D341Med (cell line): ENCODE results near the gene NFKBIL1.

Source experiments
- DNase-seq: peaks from one replicate; pipeline ENCODE4 v3.0.0; 2012; ENCODE audit warnings: low spot score

NFKBIL1 gene

GRCh38 chr6:31559958-31560696 lies 12.7 kb downstream of the NFKBIL1 start:
- DNase-seq, result no peak

DNA sequence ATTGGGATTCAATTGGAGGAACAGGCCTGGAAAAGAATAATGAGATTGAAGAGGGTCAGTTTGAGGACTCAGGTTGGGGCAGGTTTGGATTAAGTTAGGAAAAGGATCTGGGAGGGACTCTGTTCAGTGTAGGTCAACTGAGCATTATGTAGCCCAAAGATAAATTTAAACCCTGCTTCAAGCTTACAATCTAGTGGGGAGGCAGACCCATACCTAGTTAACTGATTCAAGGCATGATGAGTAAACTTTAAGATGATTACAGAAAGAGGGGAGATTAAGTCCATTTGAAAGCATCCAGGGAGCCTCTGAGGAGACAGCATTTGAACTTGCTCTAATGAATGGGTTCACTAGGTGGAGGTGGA lies 13.3 kb downstream of the NFKBIL1 start:
- no peak for DNase-seq

DNA sequence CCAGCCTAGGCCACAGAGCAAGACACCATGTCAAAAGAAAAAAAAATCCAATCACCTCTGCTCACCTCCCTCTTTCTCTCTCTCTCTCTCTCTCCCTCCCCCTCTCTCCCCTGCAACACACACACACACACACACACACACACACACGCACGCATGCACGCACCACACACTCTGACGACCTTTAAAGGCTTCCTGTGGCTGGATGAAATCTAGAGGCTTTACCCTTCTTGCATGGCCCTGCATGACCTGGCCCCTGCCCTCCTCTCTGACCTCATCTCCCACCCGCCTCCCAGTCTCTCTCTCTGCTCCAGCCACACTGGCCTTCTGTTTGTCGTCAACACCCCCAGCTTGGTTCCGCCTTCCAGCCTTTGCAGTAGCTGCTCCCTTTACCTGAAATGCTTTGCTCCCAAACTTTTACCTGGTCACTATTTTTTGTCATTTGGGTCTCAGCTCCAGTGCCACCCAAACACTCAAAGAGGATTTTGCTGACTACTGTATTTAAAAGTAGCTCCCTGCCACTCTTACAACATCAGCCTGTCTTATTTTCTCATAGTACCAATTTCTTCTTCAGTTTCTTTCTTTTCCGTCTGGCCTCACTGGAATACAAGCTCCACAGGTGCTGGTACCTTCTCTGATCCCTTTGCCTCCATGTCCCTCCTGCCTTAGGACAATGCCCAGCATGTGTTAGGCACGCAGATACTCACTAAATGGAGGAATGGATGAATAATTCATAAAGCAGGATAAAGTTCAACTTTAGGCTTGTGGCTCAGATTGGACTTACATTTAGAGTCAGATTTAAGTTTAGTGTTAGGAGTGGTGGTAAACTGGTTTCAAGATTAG lies 20.3 kb downstream of the NFKBIL1 start:
- DNase-seq, result no peak

GRCh38 chr6:31568537-31568961 lies 21.1 kb downstream of the NFKBIL1 start:
- no peak for DNase-seq

DNA sequence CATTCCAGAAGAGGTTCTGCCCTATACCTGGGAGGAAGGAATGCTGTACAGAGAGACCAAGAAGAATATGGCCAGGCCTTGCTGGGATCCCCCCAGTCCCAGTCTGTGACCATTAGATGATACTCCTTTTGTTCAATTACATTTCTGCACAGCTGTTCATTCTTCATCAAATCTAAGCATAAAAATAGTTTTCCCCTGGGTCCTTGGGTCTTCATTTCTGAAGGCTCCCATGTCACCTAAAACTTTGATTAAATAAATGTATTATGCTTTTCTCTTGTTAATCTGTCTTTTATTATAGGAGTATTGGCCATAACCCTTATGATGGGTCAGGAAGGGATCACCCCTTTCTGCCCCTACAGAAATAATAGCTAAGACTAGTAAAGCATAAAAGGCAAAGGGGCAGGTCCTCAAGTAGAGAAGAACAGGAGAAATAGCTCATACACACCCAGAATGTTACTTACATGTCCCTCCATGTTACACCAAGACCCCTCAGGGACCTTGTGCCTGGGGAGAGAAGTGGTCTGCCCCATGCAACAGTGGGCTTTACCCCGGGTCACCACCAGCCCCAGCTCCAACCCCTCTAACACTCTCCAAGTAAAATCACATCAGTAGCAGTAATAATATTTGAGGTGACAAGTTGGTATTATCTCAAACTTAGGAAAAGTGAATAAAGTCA lies 22.6 kb downstream of the NFKBIL1 start:
- no peak for DNase-seq

GRCh38 chr6:31572041-31572911 lies 24.9 kb downstream of the NFKBIL1 start, which contains the start of gene LTA:
Gene LTA, plus strand, starts transcription at chr6:31572289. Its CDS starts 454 bp downstream, at chr6:31572743.
- DNase-seq, result no peak

- DNase-seq, result no peak
Observed at GRCh38 chr6:31573239-31574105, 26.1 kb downstream of the NFKBIL1 start.

DNA sequence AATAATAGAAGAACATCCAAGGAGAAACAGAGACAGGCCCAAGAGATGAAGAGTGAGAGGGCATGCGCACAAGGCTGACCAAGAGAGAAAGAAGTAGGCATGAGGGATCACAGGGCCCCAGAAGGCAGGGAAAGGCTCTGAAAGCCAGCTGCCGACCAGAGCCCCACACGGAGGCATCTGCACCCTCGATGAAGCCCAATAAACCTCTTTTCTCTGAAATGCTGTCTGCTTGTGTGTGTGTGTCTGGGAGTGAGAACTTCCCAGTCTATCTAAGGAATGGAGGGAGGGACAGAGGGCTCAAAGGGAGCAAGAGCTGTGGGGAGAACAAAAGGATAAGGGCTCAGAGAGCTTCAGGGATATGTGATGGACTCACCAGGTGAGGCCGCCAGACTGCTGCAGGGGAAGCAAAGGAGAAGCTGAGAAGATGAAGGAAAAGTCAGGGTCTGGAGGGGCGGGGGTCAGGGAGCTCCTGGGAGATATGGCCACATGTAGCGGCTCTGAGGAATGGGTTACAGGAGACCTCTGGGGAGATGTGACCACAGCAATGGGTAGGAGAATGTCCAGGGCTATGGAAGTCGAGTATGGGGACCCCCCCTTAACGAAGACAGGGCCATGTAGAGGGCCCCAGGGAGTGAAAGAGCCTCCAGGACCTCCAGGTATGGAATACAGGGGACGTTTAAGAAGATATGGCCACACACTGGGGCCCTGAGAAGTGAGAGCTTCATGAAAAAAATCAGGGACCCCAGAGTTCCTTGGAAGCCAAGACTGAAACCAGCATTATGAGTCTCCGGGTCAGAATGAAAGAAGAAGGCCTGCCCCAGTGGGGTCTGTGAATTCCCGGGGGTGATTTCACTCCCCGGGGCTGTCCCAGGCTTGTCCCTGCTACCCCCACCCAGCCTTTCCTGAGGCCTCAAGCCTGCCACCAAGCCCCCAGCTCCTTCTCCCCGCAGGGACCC lies 27.0 kb downstream of the NFKBIL1 start:
- DNase-seq, result no peak

DNA sequence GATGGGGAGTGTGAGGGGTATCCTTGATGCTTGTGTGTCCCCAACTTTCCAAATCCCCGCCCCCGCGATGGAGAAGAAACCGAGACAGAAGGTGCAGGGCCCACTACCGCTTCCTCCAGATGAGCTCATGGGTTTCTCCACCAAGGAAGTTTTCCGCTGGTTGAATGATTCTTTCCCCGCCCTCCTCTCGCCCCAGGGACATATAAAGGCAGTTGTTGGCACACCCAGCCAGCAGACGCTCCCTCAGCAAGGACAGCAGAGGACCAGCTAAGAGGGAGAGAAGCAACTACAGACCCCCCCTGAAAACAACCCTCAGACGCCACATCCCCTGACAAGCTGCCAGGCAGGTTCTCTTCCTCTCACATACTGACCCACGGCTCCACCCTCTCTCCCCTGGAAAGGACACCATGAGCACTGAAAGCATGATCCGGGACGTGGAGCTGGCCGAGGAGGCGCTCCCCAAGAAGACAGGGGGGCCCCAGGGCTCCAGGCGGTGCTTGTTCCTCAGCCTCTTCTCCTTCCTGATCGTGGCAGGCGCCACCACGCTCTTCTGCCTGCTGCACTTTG lies 28.0 kb downstream of the NFKBIL1 start, which contains the start of gene TNF:
Gene TNF (plus strand): TSS at position 231 of the 567 bp plus-strand sequence. CDS start 177 bp downstream, at position 408.
- no peak for DNase-seq

DNA sequence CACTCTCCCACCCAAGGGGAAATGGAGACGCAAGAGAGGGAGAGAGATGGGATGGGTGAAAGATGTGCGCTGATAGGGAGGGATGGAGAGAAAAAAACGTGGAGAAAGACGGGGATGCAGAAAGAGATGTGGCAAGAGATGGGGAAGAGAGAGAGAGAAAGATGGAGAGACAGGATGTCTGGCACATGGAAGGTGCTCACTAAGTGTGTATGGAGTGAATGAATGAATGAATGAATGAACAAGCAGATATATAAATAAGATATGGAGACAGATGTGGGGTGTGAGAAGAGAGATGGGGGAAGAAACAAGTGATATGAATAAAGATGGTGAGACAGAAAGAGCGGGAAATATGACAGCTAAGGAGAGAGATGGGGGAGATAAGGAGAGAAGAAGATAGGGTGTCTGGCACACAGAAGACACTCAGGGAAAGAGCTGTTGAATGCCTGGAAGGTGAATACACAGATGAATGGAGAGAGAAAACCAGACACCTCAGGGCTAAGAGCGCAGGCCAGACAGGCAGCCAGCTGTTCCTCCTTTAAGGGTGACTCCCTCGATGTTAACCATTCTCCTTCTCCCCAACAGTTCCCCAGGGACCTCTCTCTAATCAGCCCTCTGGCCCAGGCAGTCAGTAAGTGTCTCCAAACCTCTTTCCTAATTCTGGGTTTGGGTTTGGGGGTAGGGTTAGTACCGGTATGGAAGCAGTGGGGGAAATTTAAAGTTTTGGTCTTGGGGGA lies 28.7 kb downstream of the NFKBIL1 start:
- no peak for DNase-seq

- DNase-seq, result no peak
Observed at GRCh38 chr6:31576897-31577578, 29.6 kb downstream of the NFKBIL1 start.

- no peak for DNase-seq
Observed at GRCh38 chr6:31577579-31577966, 30.2 kb downstream of the NFKBIL1 start.

GRCh38 chr6:31578184-31579118 lies 31.0 kb downstream of the NFKBIL1 start:
- DNase-seq, result no peak

DNA sequence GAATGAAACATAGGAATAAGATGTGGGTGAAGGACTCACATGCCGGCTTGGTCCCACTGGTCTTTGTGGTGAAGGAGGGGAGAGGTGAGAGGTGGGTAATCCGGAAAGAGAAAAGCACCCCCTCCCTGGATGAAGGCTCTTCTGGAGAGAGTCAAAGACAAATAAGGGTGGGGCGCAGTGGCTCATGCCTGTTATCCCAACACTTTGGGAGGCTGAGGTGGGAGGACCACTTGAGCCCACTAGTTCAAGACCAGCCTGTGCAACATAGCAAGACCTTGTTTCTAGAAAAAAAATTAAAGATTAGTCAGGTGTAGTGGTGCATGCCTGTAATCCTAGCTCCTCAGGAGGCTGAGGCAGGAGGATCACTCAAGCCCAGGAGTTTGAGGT lies 31.7 kb downstream of the NFKBIL1 start:
- no peak for DNase-seq

DNA sequence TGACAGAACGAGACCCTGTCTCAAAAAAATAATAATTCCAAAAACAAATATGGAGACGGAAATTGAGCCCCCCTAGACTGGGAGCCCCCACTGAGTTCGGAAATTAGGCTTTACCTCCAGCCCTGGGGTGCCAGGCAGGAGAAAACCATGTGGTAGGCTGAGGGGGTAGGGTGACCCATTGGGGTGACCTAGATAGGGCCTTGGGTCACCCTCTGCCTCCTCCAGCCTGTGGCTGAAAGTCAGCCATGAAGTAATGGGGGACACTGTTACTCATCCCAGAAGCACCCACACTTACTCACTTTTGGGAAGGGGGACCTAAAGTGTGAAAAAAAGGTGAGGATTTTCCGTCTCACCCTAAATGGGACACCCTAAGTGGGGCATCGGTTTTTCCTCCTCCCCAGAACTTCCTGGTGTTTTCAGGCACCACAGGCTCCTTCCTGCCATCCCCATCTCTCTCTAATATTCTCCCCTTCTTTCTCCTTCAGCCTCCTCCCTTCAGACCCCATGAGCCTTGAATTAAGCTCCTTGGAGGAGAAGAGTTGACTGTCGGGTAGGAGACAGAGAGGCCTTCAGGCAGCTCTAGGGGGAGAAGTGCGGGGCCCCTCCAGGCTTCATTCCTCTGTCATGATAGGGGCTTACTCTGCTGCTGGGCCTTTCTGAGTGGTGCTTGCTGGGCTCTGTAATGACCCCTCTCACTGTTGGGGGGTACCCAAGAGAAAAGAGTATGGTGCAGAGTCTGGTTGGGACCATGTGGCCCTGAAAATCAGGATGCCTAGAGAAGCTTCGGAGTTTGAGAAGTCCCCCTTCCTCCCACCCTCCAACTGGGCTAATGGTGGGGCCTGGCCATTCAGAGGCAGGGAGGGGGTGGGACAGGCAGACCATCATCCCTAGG lies 32.4 kb downstream of the NFKBIL1 start:
- DNase-seq, result no peak

DNA sequence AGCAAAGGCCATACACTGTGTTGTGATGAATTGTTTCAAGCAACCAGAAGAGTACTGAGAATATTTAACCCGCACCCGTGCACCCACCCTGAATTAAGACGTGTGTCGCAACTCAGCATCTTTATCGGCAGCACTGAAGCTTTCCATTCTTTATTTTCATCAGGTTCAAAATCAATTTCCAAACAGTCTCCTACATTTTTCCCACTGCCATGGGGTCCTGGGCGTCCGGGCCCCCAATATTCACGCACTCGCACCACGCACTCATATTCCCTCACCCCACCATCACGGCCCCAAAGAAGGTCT lies 33.0 kb downstream of the NFKBIL1 start:
- DNase-seq, result no peak
